T-helper 2 cell treated with Interferon-gamma antibody and Interleukin-4, amounts not matched to agents 100 ng/mL and 5 ng/mL, for 36 hours (primary cell): ENCODE results near the gene KCNE3. TPM values are rescaled to one million over a fixed set of nuclear protein-coding genes. Genes with fewer than 3 reads are reported as not detected.

Experiments used
- intact Hi-C: fragments of 100-400 bp; cut with micrococcal nuclease; formaldehyde crosslinking; loops from one replicate; pipeline ENCODE4 v1.15.1; 2023
- total RNA-seq: library from RNA; stranded (reverse); gene quantifications from 2 replicates; pipeline ENCODE4 v1.2.3, GENCODE V29; 2022

The KCNE3 gene, protein sequence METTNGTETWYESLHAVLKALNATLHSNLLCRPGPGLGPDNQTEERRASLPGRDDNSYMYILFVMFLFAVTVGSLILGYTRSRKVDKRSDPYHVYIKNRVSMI
- not detected in 2 replicates for total RNA-seq

GRCh38 chr11:74466916-74467885 is at the start of gene KCNE3:
TSS of gene KCNE3 (minus strand) at chr11:74467549. CDS start at chr11:74457563, 9,986 bp downstream.
- intact Hi-C loops = no loop called here

DNA sequence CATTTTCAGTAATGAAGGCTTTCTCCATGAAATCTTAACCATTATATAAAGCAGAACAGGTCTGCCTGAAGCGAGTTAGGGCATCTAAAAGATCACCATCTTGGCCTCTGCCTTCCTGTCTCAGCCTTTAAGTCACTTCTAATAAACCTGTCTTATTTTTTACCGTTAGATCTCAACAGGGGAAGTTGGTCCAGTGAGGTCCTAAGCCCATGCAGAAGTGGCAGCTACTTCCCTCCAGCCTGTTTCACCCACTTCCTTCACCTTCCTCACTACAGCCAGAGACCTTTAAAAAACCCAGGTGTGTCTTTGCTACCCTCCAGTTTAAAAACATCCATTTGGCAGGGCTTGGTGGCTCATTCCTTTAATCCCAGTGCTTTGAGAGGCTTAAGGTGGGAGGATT is 40.2 kb upstream of the KCNE3 start:
- intact Hi-C loops = no loop called here

- intact Hi-C loops = no loop called here
These were observed 39.5 kb upstream of the KCNE3 start for GRCh38 chr11:74506823-74507222.

DNA sequence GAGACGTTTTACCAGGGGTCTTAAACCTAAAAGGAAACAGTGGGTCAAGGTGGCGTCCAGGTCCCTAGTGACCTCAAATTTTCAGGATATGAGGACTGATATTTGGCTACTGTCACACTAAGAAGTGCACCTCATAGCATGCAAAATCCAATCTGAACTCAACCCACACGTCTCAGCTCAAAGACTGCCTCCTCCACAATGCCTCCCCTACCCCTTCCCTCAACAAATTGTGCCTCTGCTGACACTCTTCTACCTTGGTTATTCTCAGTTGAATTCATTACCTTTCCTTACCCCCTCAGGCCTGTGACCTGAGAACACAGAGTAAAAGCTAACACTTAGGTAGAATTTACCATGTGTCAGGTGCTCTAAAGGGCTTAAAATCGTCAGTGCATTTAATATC is 38.6 kb upstream of the KCNE3 start:
- intact Hi-C loops = no loop called here

DNA sequence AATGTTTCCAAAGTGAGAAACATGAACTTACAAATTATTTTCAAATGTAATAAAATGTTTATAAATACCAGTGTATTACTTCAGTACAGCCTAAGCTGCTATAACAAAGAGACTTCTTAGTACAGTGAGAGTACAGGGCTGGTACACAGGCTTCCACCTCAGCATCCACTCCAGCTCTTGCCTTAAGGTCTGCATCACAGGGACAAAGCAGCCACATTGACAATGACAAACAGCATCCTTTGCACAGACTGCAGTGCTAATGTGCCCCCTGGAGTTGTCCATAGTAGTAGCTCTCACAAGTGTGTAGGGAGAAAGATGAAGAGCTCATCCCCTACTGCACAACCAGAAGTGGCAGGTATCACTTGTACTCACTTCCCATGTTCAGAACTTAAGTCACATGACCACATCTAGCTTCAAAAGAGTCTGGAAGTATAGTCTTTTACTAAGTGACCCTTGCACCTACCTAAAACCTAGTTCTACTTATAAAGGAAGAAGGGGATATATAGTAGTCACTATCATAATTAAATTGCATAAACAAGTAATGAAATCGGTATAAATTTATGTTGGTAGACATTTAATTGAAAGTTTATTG is 36.8 kb upstream of the KCNE3 start:
- intact Hi-C loops = no loop called here

DNA sequence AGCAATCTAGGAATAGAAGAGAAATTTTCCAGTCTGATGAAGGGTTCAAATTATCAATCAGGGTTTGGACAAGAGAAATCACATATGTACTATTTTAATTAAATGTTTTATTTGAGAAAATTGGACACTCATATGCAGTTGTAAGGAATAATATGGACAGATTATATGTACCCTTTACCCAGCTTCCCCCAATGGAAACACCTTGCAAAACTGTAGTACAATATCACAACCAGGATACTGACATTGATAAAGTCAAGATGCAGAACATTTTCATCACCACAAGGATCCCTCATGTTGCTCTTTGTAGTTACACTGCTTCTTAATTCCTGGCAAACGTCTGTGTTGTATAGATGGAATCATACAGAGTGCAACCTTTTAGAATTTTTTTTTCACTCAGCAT is 27.6 kb upstream of the KCNE3 start:
- intact Hi-C loops = loop anchor here (5.0 to 10.0 kb wide), 3 partner anchors 252 to 898 kb away; partner anchors contain the start of genes FAM168A, RNF169, SPCS2 and XRRA1

DNA sequence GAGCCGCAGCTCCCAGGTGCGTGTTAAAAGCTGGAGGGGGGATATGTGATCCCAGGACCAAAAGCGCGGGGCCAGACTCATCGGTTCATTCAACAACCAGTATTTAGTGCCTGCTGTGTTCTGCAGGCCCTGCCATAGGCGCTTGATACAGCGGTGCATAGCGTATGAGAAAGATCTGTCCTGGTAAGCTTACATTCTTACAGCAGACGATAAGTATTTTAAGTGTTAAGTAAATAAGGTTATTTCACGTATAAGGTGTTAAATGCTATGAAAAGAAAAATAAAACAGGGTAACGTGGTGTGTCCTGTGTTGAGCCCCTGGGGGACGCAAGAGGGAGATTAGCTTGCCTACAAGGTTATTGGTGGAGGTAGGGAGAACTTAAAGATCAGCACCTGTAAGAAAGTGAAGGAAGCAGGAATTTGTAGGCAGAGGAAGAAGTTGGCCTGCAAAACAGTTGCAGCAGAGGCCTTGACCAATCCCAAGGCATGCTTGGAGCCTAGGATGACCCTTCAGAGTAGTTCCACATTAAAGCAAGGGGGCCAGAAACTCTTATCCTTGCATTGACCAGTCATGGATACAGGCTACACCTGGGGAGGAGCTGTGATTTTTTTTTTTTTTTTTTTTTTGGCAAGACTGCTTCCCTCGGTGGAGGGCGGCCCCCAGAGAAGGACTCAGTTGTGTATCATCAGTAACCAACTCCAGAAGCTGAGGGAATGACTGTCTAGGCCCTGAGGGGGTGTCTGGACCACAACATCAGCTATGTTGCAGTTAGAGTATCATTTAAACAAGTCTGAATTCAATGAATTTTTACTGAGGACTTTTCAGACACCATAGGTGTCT is 26.7 kb upstream of the KCNE3 start:
- intact Hi-C loops = loop anchor here (1.0 to 10.0 kb wide), 6 partner anchors 96 to 897 kb away; partner anchors contain the start of genes C2CD3, FAM168A, PGM2L1 and POLD3

GRCh38 chr11:74492974-74493790 is 25.8 kb upstream of the KCNE3 start, which contains the start of gene LIPT2:
TSS of gene LIPT2 (minus strand) at chr11:74493724. CDS start at chr11:74493703, 21 bp downstream.
- intact Hi-C loops = loop anchor here (1.0 to 10.0 kb wide), 6 partner anchors 95 to 896 kb away; partner anchors contain the start of genes C2CD3, FAM168A, PGM2L1 and POLD3

GRCh38 chr11:74492084-74492483 is 24.7 kb upstream of the KCNE3 start:
- intact Hi-C loops = loop anchor here (5.0 to 10.0 kb wide), 3 partner anchors 255 to 895 kb away; partner anchors contain the start of genes FAM168A, RNF169, SPCS2 and XRRA1

DNA sequence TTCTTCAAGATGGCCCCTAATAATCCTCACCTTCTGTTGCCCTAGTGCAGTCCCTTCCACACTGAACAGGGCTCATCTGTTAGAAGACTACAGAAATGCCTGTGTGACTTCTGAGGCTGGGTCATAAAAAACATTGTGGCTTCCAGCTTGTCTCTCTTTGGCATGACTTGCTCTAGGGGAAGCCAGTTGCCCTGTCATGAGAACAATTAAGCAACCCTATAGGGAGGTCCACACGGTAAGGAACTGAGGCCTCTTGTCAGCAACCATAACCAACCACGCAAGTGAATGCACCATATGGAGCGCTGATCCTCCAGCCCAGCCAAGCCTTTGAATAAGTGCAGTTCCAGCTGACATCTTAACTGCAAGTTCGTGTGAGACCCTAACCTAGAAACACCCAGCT is 23.6 kb upstream of the KCNE3 start:
- intact Hi-C loops = loop anchor here (5.0 to 10.0 kb wide), 3 partner anchors 256 to 894 kb away; partner anchors contain the start of genes FAM168A, RNF169, SPCS2 and XRRA1

- intact Hi-C loops = no loop called here
These were observed 20.5 kb upstream of the KCNE3 start for GRCh38 chr11:74487875-74488274.

DNA sequence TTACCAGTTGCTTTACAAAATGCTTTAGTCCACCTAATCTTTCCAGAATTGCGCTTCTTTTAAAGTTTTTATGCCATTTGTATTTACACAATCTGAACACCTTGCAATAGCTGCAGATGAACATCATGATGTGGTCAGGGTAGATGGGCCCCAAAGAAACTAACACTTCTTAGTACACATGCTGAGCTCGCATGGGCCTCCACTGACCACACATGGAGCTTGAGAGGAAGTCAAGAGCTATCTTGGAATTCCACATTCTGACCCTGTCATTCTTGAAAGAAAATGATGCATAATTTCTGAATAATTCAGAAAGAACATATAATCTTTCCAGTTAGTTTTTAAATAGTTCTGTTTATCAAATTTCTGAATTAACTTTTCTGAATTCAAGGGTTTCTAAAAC is 18.5 kb upstream of the KCNE3 start:
- intact Hi-C loops = no loop called here

GRCh38 chr11:74480688-74481417 is 13.5 kb upstream of the KCNE3 start:
- intact Hi-C loops = no loop called here

- intact Hi-C loops = no loop called here
These were observed 12.4 kb upstream of the KCNE3 start for GRCh38 chr11:74479732-74480123.

- intact Hi-C loops = no loop called here
These were observed 11.8 kb upstream of the KCNE3 start for GRCh38 chr11:74478877-74479731.

GRCh38 chr11:74476536-74476935 is 9.2 kb upstream of the KCNE3 start:
- intact Hi-C loops = no loop called here

GRCh38 chr11:74474316-74474715 is 7.0 kb upstream of the KCNE3 start:
- intact Hi-C loops = no loop called here
